ENCODE results near the gene BARHL2.

DNA sequence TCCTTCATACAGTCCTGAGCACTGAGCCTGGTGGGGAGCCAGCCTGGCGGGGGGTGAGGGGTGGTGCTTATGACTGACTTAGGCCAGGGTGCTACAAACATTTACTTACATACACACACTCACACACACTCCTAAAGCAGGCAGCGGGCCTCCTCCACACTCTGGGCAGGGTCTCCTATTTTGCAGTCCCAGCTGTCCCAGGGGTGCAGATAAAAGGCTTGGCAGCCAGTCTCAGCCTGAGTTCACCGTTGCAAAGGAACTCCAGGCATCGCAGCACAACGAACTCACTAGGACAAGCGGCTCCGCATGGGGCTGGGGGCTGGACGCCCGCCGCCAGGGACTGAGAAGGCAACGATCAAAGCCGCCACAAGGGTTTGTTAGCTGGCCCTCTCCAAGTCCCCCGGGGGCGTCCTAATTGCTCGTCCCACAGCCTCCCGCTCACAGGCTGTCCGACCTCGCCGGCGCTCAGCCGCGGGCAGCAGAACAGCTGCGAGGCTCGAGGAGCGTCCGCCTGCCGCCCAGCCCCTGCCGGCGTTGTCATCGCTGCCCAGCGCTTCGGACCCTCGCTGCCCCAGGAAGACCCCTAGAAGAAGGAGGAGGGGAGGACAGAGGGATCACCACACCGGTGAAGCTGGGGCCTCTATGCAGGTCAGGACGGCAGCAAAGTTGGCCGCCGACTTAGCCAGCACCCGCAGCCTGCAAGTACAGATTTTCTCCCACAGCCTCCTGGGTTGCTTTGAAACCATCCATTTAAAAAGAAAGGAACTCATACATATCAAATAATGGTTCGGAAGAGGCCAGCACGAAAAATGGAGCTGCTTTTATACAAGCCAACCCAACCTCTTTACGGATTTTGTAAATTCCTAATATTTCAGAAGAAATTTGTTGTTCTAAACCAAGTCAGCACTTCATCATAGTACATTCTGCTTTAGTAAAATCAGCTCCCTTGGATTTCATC, 6.2 kb downstream of the BARHL2 start:
- TF ChIP-seq SUPT20H (IDR thresholded peaks at IDR 0.05; ENCODE audit: borderline replicate concordance, control insufficient read depth, low read depth, low read length) (no peak), TAF1 (IDR thresholded peaks at IDR 0.05; ENCODE audit: borderline replicate concordance, low read depth, low read length) (no peak), POLR2AphosphoS5 (IDR thresholded peaks at IDR 0.05; ENCODE audit: low read length) (no peak), SIN3A (IDR thresholded peaks at IDR 0.05; ENCODE audit: low read depth, low read length) (no peak), JUNB (IDR thresholded peaks at IDR 0.05) (no peak)
- TF ChIP-seq, protein P1, sequence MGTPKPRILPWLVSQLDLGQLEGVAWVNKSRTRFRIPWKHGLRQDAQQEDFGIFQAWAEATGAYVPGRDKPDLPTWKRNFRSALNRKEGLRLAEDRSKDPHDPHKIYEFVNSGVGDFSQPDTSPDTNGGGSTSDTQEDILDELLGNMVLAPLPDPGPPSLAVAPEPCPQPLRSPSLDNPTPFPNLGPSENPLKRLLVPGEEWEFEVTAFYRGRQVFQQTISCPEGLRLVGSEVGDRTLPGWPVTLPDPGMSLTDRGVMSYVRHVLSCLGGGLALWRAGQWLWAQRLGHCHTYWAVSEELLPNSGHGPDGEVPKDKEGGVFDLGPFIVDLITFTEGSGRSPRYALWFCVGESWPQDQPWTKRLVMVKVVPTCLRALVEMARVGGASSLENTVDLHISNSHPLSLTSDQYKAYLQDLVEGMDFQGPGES (IDR thresholded peaks at IDR 0.05): no peak
- TF ChIP-seq, protein P2, sequence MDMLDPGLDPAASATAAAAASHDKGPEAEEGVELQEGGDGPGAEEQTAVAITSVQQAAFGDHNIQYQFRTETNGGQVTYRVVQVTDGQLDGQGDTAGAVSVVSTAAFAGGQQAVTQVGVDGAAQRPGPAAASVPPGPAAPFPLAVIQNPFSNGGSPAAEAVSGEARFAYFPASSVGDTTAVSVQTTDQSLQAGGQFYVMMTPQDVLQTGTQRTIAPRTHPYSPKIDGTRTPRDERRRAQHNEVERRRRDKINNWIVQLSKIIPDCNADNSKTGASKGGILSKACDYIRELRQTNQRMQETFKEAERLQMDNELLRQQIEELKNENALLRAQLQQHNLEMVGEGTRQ (IDR thresholded peaks at IDR 0.05; ENCODE audit: borderline replicate concordance, low read depth, low read length): no peak
- TF ChIP-seq, protein P3, sequence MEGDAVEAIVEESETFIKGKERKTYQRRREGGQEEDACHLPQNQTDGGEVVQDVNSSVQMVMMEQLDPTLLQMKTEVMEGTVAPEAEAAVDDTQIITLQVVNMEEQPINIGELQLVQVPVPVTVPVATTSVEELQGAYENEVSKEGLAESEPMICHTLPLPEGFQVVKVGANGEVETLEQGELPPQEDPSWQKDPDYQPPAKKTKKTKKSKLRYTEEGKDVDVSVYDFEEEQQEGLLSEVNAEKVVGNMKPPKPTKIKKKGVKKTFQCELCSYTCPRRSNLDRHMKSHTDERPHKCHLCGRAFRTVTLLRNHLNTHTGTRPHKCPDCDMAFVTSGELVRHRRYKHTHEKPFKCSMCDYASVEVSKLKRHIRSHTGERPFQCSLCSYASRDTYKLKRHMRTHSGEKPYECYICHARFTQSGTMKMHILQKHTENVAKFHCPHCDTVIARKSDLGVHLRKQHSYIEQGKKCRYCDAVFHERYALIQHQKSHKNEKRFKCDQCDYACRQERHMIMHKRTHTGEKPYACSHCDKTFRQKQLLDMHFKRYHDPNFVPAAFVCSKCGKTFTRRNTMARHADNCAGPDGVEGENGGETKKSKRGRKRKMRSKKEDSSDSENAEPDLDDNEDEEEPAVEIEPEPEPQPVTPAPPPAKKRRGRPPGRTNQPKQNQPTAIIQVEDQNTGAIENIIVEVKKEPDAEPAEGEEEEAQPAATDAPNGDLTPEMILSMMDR (IDR thresholded peaks at IDR 0.05 in 2 of 3, conservative IDR thresholded peaks at IDR 0.05 in 1 of 3; ENCODE audit: control insufficient read depth in 2 of 3, extremely low read depth in 1 of 3, insufficient read depth in 1 of 3, low read depth in 3 of 3, low read length in 3 of 3): no peak
